Endothelial cell of umbilical vein (primary cell): ENCODE results near the gene ARMS2. TPM values are rescaled to one million over a fixed set of nuclear protein-coding genes. Genes with fewer than 3 reads are reported as not detected.

ENCODE experiments used
- BruUV-seq: library from RNA; stranded (reverse); fragments of 400-500 nt; replicated peaks from 2 replicates; lab custom pipeline; 2021; lab: Mats Ljungman, UMichigan
- CTCF ChIA-PET: fragments of 300-600, 350-600 bp; sonication (Branson Sonifier 250); formaldehyde crosslinking; loops from one replicate; lab custom pipeline; 2021; ENCODE audit warnings: antibody characterized with exemption, inconsistent platforms; lab: Charles Lee
- POLR2A ChIA-PET: fragments of 300-600, 350-600 bp; sonication (Branson Sonifier 250); formaldehyde crosslinking; loops from one replicate; lab custom pipeline; 2021; ENCODE audit warnings: antibody characterized with exemption, inconsistent platforms; lab: Charles Lee
- DNase-seq: peaks from one replicate; pipeline ENCODE4 v3.0.0-alpha.2; 2011; ENCODE audit warnings: low read depth, low spot score
- FAIRE-seq: peaks from 2 replicates; lab custom pipeline; 2011; peaks lifted over from hg19 to GRCh38; lab: Jason Lieb, UNC
- H2AFZ ChIP-seq: 2 replicates; pipeline ENCODE4 v1.6.0; 2012; ENCODE audit warnings: low read depth, low read length, control low read depth, inconsistent platforms
- H3K27ac ChIP-seq: 2 replicates; pipeline ENCODE4 v1.5.1; 2011; ENCODE audit warnings: low read depth, mild to moderate bottlenecking, control low read depth, low read length, moderate library complexity; ENCODE audit not compliant: insufficient read depth
- H3K27me3 ChIP-seq, 2 experiments: 2 replicates each; pipeline versions ENCODE4 v1.6.0 to v1.6.1; 2011; ENCODE audit warnings: low read length in 2 of 2, mixed read lengths in 1 of 2; ENCODE audit not compliant: control insufficient read depth in 2 of 2, insufficient read depth in 2 of 2
- H3K36me3 ChIP-seq, 2 experiments: 2 replicates in 1 of 2; 3 replicates in 1 of 2; pipeline ENCODE4 v1.5.1; 2011; ENCODE audit warnings: low read length in 2 of 2, mild to moderate bottlenecking in 1 of 2, moderate library complexity in 1 of 2; ENCODE audit not compliant: control insufficient read depth in 2 of 2, insufficient read depth in 2 of 2; ENCODE audit errors: extremely low read depth in 1 of 2
- H3K4me1 ChIP-seq: 3 replicates; pipeline ENCODE4 v1.5.1; 2011; ENCODE audit warnings: mild to moderate bottlenecking, low read length; ENCODE audit not compliant: control insufficient read depth, insufficient read depth; ENCODE audit errors: extremely low read depth
- H3K4me2 ChIP-seq: 2 replicates; pipeline ENCODE4 v1.6.1; 2011; ENCODE audit warnings: low read length, control low read depth, mixed read lengths; ENCODE audit not compliant: insufficient read depth
- H3K4me3 ChIP-seq, 3 experiments: fragments of 200-600 bp in 1 of 3; sonication (generic), shearing (Covaris generic) in 1 of 3; replicated peaks in 1 of 3; 2 replicates each; pipeline ENCODE4 v1.5.1; 2011 to 2016; ENCODE audit warnings: control low read depth in 3 of 3, low read length in 3 of 3, mild to moderate bottlenecking in 2 of 3, inconsistent platforms in 1 of 3, low read depth in 1 of 3, moderate library complexity in 1 of 3; ENCODE audit not compliant: insufficient read depth in 1 of 3
- H3K79me2 ChIP-seq: 2 replicates; pipeline ENCODE4 v1.6.0; 2012; ENCODE audit warnings: low read length, inconsistent platforms; ENCODE audit not compliant: control insufficient read depth, insufficient read depth
- H3K9ac ChIP-seq: replicated peaks from 2 replicates; pipeline ENCODE3; 2011; ENCODE audit warnings: low read length, control low read depth; ENCODE audit not compliant: insufficient read depth; ENCODE audit errors: extremely low read depth
- H3K9me1 ChIP-seq: replicated peaks from 3 replicates; pipeline ENCODE4 v1.6.0; 2011; ENCODE audit warnings: mild to moderate bottlenecking, low read length; ENCODE audit not compliant: control insufficient read depth, insufficient read depth; ENCODE audit errors: extremely low read depth
- H3K9me3 ChIP-seq: replicated peaks from 2 replicates; pipeline ENCODE4 v1.5.1; 2012; ENCODE audit warnings: low read length, inconsistent platforms; ENCODE audit not compliant: control insufficient read depth, insufficient read depth
- H4K20me1 ChIP-seq: replicated peaks from 2 replicates; pipeline ENCODE3; 2011; ENCODE audit warnings: mild to moderate bottlenecking, low read length; ENCODE audit not compliant: control insufficient read depth, insufficient read depth; ENCODE audit errors: extremely low read depth
- EZH2 ChIP-seq: IDR thresholded peaks from 2 replicates; pipeline ENCODE4 v1.6.1; 2012; ENCODE audit warnings: borderline replicate concordance, low read depth, mild to moderate bottlenecking, moderate library complexity, low read length, inconsistent platforms; ENCODE audit not compliant: severe bottlenecking
- FOS ChIP-seq: IDR thresholded peaks from 2 replicates; pipeline ENCODE4 v1.6.1; 2011; ENCODE audit warnings: mild to moderate bottlenecking, low read length, moderate library complexity, borderline replicate concordance; ENCODE audit not compliant: insufficient read depth
- GATA2 ChIP-seq: IDR thresholded peaks from 2 replicates; pipeline ENCODE4 v1.7.0; 2011; ENCODE audit warnings: low read depth, mild to moderate bottlenecking, moderate library complexity, mixed read lengths, low read length; ENCODE audit not compliant: insufficient read length, insufficient read depth
- JUN ChIP-seq: IDR thresholded peaks from 2 replicates; pipeline ENCODE4 v1.6.1; 2011; ENCODE audit warnings: borderline replicate concordance, low read depth; ENCODE audit not compliant: insufficient read length, insufficient read depth
- MYC ChIP-seq: IDR thresholded peaks from one replicate; pipeline ENCODE4 v1.6.1; 2011; ENCODE audit warnings: mild to moderate bottlenecking, low read depth, low read length
- POLR2A ChIP-seq: IDR thresholded peaks from 2 replicates; pipeline ENCODE4 v1.6.1; 2012; ENCODE audit warnings: low read depth, mild to moderate bottlenecking, control low read depth, low read length
- POLR2AphosphoS5 ChIP-seq: IDR thresholded peaks from 2 replicates; pipeline ENCODE4 v1.6.1; 2012; ENCODE audit warnings: low read depth, mild to moderate bottlenecking, control low read depth, low read length, moderate library complexity; ENCODE audit not compliant: insufficient read depth
- dilution Hi-C: fragments of 300-500 bp; cut with MboI; formaldehyde crosslinking; loops from one replicate; pipeline ENCODE4 v1.15.0; 2019; ENCODE audit warnings: low sequenced_read_pairs; ENCODE audit not compliant: extremely low pct_ligation_motif_present
- intact Hi-C: fragments of 100-400 bp; cut with micrococcal nuclease; formaldehyde crosslinking; loops from one replicate; pipeline ENCODE4 v1.10.0; 2022
- polyA plus RNA-seq, 4 experiments: library from polyadenylated mRNA; depleted of rRNA in 3 of 4; stranded (reverse) in 3 of 4; unstranded in 1 of 4; fragments of >200 nt; gene quantifications; 2 replicates each; pipeline versions ENCODE4 v1.2.1 to v1.2.3, GENCODE V29; 2011 to 2012; ENCODE audit warnings: missing spikeins in 1 of 4
- total RNA-seq: library from RNA; stranded (reverse); gene quantifications from 2 replicates; pipeline ENCODE4 v1.2.3, GENCODE V29; 2021
- TF ChIP-seq, protein P1 (sequence below): IDR thresholded peaks from 2 replicates; pipeline ENCODE4 v1.6.1; 2011; ENCODE audit not compliant: insufficient read depth, insufficient read length
- TF ChIP-seq, protein P2 (sequence below), 2 donors: IDR thresholded peaks; 1 replicate in 1 of 2; 2 replicates in 1 of 2; pipeline ENCODE4 v1.5.1; 2011; ENCODE audit warnings: low read length in 2 of 2, mild to moderate bottlenecking in 2 of 2, moderate library complexity in 2 of 2, control low read depth in 1 of 2, inconsistent platforms in 1 of 2, low read depth in 1 of 2; ENCODE audit not compliant: insufficient read depth in 1 of 2; ENCODE audit errors: extremely low read depth in 1 of 2

The ARMS2 gene
- total and polyA plus RNA-seq, 2 donors (not counting 3 experiments of a cell fraction or from before 2014, with no cell fraction given), result not detected

DNA sequence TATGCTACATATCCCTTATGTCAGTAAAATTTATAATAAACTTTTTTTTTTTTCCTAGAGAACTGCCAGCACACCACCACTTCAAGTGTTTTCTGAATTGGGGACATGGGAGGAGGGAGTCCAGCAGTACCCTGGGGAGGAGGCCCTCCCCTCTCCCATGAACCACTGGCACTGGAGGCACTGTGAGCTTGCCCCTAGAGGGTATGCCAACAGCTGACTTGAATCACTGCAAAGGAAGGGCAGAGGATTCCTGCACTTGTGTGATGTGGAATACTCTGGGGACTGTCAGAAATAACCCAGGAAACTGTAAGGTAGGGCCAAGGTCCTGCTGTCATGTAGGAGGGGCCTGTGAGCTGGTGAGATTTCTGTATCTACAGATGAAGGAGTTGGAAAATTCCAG, 8.5 kb upstream of the ARMS2 start:
- H4K20me1 ChIP-seq, result no peaks in the 10 kb centered on the region
- intact Hi-C loops, result no loop called here
- no peak overlapping the region for H3K27ac ChIP-seq
- DNase-seq, result no peak
- H3K4me3 ChIP-seq, result no peak overlapping the region
- H3K4me2 ChIP-seq, result no peak overlapping the region
- dilution Hi-C loops, result loop anchor here (25.0 kb wide), 1 partner anchor 159 kb away; no protein-coding TSS in a partner anchor
- H3K27me3 ChIP-seq, result no peaks in the 10 kb centered on the region
- ChIA-PET POLR2A (no interaction called here), CTCF (interaction anchor here (1.4 to 2.6 kb wide), 3 partner anchors 11 to 147 kb away, joined by 3 to 10 read pairs (median 9); no protein-coding TSS in a partner anchor)
- TF ChIP-seq JUN, result no peak
- no peak for TF ChIP-seq POLR2AphosphoS5
- no peak for TF ChIP-seq FOS
- no peak for TF ChIP-seq MYC
- TF ChIP-seq, protein P1, sequence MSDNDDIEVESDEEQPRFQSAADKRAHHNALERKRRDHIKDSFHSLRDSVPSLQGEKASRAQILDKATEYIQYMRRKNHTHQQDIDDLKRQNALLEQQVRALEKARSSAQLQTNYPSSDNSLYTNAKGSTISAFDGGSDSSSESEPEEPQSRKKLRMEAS, result no peak
- no peak for TF ChIP-seq EZH2
- no peak for TF ChIP-seq POLR2A
- TF ChIP-seq, protein P2, sequence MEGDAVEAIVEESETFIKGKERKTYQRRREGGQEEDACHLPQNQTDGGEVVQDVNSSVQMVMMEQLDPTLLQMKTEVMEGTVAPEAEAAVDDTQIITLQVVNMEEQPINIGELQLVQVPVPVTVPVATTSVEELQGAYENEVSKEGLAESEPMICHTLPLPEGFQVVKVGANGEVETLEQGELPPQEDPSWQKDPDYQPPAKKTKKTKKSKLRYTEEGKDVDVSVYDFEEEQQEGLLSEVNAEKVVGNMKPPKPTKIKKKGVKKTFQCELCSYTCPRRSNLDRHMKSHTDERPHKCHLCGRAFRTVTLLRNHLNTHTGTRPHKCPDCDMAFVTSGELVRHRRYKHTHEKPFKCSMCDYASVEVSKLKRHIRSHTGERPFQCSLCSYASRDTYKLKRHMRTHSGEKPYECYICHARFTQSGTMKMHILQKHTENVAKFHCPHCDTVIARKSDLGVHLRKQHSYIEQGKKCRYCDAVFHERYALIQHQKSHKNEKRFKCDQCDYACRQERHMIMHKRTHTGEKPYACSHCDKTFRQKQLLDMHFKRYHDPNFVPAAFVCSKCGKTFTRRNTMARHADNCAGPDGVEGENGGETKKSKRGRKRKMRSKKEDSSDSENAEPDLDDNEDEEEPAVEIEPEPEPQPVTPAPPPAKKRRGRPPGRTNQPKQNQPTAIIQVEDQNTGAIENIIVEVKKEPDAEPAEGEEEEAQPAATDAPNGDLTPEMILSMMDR (IDR thresholded peaks at IDR 0.05; ENCODE audit: extremely low read depth in 1 of 2, insufficient read depth in 1 of 2, low read depth in 1 of 2, low read length in 2 of 2), result no peak
- TF ChIP-seq GATA2, result no peak
- no peak overlapping the region for H2AFZ ChIP-seq
- no peaks in the 10 kb centered on the region for H3K9me1 ChIP-seq
- no peak overlapping the region for H3K9ac ChIP-seq
- no peaks in the 10 kb centered on the region for H3K79me2 ChIP-seq
- H3K4me1 ChIP-seq, result peaks cover 21% of the 10 kb centered on the region
- no TSS peak for BruUV-seq
- FAIRE-seq, result no peak
- no peaks in the 10 kb centered on the region for H3K9me3 ChIP-seq
- H3K36me3 ChIP-seq, result no peaks in the 10 kb centered on the region
